Stimulated activated CD4-positive, alpha-beta T cell treated with anti-CD3 and anti-CD28 coated beads, TNF-alpha, amount 100 ng/mL, for 48 hours (primary cell): ENCODE data around the gene B4GAT1.
"Not testable (repeated sequence)": the region's sequence is repeated elsewhere in the genome, so short reads cannot be mapped to it uniquely, and the experiment has no call there.

ENCODE experiments used
- DNase-seq, 3 donors: peaks; one replicate each; pipeline ENCODE4 v3.0.0-alpha.2; 2020; ENCODE audit warnings: low read depth in 3 of 3

B4GAT1 gene

DNA sequence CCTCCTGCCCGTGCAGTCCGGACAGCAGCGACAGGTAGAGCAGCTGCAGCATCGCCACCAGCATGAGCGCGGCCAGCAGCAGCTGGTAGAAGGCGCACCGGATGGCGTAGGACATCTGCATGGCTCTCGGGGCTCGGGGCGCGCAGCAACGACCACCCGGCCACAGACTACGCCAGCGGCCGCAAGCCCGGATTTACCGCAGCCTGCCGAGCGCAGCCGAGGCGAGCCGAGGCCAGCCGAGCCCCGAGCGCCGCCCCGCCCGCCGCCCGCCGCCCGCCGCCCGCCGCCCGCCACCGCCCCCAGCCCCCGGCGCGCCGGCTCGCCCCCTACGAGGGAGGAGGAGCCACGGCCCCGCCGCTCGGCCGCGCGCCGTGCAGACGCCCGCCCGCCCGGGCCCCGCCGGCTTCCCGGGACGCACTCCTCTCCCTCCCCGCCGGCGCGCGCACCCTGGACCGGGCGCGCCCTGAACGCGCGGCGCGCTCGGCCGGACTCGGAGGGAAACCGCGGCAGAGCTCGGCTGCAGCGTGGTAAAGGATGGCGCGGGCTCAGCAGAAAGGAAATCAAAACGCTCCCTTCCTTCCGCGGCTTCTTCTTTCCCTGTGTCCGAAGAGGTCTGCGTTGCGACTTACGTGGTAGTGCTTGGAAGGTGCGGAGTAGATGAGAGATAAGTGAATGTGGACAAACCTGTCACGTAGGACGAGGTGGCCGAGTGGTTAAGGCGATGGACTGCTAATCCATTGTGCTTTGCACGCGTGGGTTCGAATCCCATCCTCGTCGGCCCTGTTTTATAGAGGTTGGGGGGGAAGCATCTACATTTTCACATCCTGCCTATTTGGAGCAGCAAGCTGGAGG is at the start of gene B4GAT1:
B4GAT1 (minus strand) TSS at position 205 of the 852 bp plus-strand sequence; CDS start at position 121, 84 bp downstream.
- peak; percentile 66 to 86 (median 80) for DNase-seq

DNA sequence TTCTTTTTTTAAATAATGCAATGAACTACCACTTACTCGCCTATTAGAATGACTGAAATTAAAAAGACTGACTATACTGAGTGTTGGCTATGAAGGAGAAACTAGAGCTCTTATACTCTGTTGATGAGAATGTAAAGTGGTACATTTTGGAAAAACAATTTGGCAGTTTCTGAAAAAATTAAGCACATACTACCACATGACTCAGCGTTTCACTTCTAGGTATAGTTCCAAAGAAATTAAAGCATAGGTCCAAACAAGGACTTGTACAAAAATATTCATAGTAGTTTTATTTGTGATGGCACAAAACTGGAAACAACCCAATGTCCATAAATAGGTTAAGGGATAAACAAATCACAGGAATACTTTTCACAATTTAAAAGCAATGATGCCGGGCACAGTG is 46.5 kb upstream of the B4GAT1 start:
- DNase-seq: no peak

DNA sequence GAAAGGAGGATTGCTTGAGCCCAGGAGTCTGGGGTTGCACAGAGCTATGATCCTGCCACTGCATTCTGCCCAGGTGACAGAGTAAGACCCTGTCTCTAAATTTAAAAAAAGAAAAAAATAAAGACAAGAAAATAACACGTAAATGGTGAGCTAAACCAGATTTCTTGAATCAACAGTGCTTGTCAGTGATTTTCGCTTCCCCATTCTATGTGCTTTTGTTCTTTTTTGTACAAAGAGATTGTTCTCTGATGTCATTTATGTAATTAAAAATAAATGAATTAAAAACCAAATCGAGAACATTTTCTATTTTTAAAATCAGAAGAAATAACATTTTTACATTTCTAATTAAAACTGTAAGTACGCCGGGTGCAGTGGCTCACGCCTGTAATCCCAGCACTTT is 43.9 kb upstream of the B4GAT1 start:
- no peak for DNase-seq

DNA sequence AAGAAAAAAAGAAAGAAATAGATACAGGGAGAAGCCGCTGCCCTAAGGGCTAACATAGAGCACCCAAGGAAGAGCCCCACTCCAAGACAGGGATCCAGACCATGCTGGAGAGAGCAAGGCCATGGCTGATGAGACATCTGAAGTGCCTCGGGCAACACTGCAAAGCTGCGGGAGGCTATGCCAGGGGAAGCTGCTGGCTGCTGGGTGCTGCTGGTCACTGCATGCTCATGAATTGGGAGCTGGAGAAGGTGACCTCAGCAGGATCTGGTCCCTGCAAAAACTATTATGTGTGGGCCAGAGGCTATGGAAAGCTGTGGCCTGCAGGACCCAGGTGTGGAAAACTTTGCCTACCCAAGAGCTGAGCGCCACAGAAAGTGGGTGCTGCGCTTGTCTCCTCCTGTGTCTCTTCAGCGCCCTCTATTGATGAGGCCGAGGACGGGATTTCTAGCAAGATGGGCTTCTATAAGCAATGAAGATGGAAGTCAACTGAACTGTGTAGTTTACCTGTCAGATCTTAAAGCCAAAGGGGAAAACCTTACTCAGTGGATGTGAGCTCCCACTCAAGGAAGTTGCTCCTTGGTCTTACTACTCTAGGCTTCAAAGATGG is 41.5 kb upstream of the B4GAT1 start:
- DNase-seq: peak; percentile 41 to 74 (median 66)

DNA sequence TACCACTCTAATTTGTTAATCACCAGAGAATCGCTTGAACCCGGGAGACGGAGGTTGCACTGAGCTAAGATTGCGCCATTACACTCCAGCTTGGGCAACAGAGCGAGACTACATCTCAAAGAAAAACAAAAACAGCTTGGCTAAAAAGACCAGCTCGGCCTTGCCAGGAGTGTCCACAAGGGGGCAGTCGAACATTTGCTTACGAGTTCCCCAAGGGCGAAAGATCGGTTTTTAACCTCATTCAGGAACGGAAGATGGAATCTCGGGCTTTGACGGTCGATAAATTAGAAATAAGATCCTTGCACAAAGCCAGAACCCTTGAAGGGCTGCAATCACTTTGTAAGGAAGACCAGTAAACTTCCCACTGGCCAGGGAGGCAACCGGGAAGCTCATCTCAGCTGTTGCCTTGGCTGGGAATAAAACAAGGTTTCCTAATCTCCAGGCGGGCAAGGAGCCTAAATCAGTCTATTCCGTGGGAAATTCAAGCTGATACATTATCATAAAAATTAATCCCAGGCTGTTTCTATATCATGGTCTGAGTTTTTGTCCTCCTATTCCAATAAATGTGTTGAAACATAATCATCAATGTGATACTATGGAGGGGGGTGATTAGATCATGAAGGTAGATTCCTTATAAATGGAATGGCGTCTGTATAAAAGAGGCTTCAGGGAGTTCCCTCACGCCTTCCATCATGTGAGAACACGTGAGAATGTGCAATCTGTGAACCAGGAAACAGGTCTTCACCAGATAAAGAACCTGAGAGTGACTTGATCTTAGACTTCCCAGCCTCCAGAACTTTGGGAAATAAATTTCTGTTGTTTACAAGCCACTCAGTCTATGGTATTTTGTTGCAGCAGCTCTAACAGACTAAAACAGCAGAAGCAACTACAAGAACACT is 39.0 kb upstream of the B4GAT1 start:
- peak; percentile 71 to 85 (median 76) for DNase-seq

DNA sequence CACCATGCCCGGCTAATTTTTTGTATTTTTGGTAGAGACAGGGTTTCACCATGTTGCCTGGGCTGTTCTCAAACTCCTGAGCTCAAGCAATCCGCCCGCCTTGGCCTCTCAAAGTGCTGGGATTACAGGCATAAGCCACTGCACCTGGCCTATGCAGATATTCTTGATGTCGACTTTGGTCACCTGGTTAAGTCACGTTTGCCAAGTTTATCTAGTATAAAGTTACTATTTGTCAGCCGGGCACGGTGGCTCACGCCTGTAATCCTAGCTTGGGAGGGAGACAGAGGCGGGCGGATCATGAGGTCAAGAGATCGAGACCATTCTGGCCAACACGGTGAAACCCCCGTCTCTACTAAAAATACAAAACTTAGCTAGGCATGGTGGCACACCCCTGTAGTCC is 36.9 kb upstream of the B4GAT1 start:
- DNase-seq: not testable (repeated sequence)

DNA sequence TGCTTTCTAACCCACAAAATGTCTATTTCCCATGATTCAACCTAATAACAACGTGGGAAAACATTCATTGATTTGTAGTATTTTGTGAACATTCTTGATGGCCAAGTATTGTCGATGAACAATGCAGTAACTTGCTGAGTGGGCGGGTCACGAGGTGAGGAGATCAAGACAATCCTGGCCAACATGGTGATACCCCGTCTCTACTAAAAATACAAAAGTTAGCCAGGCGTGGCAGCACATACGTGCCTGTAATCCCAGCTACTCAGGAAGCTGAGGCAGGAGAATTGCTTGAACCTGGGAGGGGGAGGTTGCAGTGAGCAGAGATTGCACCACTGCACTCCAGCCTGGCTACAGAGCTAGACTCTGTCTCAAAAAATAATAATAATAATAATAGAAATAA is 32.8 kb upstream of the B4GAT1 start:
- not testable (repeated sequence) for DNase-seq

DNA sequence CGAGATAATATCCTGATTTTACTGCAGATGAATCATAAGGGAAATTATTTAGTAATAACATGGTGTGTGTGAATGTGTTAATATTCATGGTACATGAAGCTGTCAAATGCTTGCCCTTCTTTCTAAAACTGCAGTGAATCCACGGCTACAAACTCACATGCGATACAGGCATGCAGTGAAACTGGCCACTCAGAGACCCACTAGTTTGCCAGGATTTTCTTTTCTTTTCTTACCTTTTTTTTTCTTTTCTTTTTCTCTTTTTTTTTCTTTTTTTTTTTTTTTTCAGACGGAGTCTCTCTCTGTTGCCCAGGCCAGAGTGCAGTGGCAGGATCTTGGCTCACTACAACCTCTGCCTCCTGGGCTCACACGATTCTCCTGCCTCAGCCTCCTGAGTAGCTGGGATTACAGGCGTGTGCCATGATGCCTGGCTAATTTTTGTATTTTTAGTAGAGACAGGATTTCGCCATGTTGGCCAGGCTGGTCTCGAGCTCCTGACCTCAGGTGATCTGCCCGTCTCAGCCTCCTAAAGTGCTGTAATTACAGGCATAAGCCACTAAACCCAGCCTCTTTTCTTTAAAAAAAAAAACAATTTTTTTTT is 26.4 kb upstream of the B4GAT1 start:
- not testable (repeated sequence) for DNase-seq

DNA sequence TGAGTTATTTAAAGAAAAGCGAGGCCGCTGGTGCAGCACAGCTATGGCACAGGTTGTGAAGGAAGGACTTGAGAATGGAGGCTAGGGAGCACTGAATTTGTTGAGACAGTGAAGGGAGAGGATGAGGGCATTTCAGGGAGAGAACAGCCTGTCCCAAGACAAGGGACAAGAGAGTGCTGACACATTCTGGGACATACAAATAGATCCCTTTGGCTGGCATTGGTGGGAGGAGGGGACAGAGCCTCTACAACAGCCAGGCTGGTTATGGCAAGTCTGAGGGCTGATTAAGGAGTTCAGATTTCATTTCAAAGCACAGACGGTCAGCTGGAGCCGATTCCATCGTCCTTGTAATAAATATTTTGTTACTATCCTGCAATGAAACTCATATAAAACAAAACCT is 25.8 kb upstream of the B4GAT1 start:
- DNase-seq: no peak

DNA sequence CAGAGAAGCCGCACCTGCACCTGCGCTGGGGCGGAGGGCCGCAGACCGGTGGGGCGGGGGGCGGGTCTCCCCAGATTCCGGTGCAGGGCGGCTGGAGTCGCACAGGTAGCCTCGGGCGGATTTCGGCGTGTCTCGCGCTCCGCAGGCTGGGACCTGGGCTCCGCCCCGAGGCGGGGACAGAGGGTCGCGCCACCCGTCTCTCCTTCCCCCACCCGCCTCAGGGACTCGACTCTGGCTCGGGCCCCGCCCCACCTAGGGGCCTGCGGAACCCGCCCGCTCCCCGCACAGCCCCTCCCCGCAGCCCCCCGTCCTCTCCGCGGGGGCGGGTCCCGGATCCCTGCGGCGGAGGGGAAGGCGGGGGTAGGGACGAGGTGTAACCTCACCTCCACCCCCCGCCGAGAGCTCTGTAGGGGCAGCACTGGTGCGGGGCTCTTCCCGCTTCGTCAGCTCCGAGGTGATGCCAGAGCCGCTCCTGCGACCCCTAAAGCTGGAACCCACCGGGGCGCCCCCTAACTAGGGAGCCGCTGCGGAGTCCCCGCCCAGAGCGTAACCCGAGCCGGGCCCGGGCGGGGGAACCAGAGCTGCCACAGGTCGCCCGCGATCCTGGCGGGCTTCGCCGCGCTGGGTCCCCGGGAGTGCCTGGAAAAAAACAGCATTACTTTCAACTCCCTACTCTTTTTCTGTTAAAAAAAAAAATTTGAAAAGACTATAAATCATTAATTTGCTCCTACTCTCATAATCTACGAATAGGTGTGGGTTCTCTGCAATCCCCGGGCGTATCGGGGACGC is 24.4 kb upstream of the B4GAT1 start, which contains the start of gene SLC29A2:
SLC29A2 (minus strand) TSS at position 134 of the 789 bp plus-strand sequence. CDS start 169 bp downstream, outside the sequence.
- DNase-seq: peak; percentile 46 to 82 (median 73)

DNA sequence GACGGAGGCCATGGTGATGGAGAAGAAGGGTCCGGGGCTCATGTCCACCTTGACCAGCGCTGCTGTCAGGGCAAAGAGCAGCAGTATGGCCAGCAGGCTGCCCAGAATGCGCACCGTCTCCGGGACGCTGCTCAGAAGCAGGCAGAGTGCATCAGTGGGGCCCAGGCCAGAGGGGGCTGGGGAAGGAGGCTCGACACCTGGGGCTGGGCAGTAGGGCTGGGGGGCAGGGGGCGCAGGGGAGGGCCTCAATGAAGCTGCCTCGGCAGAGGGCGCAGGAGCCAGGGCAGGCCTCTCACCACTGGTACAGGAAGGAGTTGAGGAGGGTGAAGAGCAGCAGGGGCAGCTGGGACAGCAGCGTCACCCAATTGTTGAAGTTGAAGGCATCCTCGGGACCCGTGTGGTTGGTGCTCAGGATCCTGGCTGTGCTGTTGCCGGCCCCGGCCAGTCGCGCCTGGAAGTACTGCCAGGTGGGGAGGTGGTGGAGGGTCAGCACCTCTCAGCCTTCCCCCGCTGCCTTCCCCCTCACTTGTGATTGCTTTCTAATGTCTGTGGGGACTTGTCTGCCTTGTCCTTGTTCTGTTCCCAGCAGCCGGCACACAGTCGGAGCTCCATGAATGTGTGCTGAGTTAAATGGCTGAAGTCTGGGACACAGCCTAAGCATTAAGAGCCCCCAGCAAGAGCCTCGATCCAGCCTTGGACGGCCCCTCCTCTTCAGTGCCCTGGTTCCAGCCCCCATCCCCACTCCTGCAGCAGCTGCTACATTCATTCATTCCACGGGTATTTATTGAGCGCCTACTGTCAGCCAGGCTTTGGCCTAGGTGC is 21.9 kb upstream of the B4GAT1 start:
- DNase-seq: no peak

DNA sequence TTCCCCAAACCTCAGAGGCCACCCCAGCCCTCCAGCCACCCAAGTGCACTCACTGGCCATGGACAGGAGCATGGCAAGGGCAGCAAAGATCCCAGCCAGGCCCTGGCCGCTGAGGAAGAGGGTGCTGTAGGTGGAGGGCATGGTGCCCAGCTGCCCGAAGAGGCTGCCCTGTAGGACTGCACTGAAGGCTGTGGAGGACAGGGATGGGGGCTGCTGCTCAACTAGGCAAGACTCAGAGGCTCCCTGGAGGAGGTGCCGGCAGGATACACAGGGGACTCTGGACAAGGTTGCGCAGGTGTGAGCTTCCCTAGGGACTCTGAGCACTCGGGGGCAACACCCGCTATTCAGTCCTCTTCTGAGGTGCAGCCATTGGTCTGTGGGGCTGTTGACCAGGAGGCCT is 21.1 kb upstream of the B4GAT1 start:
- no peak for DNase-seq

DNA sequence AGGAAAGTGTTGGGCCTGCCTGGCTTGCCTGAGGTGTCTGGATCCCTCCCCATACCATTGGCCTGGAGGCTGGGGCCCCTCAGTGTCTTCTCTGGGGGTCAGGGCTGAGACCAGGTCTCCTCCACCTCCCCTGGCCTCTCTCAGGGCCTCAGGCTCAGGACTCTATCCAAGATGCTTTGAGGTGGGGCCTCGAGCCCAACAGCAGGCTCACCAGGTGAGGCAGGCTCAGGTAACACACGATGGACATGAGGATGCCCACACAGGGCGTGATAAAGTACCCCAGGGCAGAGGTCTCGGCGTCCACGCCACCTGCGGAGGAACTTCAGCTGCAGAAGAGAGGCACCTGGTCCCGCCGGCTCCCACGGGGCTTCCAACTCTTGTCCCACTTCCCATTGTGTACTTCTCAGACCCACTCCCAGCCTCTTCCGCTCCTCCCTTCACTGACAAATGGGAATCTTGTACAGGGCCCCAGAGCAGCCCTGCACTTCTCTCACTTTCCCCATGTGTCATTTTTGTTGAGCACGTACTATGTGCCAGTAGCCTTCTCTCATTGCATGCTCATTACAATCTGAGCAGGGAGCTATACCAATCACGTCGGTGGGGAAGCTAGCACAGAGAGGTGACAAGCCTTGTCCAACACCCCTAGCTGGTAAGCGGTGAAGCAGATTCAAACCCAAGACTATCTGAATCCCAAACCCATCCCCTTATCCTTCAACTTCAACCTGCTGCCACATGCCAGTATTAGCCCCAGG is 20.3 kb upstream of the B4GAT1 start:
- DNase-seq: no peak

DNA sequence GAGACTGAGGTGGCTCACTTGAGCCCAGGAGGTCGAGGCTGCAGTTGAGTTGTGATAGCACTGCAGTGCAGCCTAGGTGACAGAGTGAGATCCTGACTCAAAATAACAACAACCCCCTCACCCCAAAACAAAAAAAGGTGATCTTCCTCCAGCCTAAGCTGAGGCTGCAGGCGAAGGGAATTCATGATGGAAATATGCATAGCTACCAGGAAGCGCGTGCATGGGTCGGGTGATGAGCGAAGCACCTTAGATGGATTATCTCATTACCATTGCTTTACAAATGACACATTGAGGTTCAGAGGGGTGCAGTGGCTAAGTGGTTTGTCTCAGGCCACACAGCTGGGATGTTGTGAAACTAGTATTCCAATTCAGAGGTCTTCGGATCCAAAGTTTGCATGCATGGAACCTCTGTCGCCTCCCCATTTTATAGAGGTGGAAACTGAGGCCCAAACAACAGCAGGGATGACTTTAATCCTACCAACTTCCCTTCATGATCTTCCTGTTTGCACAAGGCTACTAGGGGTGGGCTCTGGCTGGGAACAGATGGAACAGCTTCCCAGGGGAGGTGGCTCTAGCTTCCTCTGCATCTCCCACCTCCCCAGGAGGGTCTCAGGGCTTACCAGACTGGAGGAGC is 19.5 kb upstream of the B4GAT1 start:
- DNase-seq: no peak

DNA sequence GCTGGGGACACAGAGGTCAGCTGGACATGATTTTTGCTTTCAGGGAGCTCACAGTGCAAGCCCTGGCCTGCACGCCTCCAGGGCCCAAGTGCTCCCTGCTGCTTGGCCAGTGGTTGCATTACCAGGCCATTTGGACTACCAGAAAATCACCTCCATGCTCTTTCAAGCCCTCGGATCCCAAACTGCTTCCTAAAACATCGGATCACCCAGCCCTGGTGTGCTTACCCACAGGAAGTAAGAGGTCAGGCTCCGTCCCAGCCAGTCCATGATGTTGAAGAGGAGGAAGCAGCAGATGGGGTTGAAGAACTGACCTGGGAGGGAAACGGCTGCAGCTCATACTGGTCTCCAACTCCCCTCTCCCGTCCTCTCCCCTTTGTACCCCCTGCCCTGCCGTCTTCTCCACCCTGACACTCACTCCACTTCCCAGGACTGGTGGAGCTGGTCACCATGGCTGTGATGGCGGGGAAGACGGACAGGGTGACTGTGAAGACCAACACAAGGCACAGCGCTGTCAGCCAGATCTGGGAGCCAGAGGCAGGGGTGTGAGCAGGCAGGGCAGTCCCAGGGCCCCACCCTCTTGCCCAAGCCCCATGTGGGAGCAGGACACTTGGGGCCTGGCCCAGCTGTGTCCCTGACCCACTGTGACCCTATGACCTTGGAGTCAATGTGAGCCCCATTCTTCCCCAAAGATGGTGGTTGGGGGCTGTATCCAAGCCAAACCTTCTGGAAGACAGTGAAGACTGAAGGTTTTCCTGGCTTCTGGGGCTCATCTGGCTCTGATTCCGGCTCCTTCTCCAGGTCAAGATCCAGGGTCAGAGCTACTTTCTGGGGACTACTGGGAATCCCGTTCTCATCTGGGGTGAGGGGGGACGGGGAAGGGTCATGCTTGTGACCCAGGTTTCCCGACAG is 18.5 kb upstream of the B4GAT1 start:
- DNase-seq: no peak

DNA sequence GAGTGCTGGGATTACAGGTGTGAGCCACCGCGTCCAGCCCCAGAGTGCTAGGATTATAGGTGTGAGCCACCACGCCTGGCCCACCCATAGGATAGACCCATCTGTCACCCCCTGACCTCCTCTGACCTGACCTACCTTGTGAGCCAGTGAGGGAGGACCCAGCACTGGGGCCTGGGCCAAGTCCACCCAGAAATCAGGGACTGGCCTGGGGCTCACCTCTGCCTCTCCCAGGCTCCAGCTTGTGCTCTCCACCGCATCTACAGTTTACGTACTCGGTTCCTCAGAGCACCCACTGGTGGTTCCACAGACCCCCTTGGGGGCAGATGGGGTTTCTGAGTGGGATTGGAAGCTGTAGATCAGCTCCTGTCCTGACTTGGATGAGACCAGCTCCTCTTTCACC is 17.7 kb upstream of the B4GAT1 start:
- DNase-seq: no peak

DNA sequence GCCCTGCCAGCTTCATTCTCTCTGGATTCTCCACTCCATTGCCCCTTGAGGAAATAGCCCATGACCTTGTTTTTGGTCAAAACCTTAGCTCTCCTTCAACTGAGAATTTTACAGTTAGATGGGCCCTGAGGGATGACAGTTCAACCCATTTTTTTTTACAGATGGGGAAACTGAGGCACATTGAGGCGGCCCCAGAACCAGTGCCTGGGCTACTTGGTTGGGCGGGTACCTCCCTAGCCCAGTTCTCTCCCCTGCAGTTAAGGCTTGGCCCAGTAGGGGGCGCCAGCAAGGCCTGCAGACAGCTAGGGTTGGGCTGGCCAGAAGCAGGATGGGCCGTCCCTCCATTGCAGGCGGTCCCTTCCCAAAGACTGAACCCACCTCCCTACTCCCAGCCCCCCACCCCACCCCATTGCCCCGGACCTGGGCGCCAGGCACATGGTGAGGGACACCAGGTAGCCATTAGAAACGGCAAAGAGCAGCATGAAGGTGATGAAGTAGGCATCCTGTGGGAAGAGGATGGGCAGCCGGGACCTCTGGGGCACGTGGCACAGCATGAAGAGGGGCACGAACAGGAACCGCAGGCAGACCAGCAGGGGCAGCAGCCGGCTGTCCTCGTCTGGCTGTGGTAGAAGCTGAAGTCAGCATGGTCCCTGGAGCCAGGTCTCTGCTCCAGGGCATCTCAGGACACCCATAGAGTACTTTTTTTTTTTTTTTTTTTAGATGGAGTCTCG is 16.5 kb upstream of the B4GAT1 start:
- DNase-seq: peak; percentile 64 to 69 (median 69)
